Endothelial cell (in vitro differentiated cells): ENCODE data around the gene HELZ. TPM values are rescaled to one million over a fixed set of nuclear protein-coding genes. Genes with fewer than 3 reads are reported as not detected.

Experiments used
- DNase-seq: peaks from one replicate; pipeline ENCODE4 v3.0.0; 2021; ENCODE audit warnings: low spot score
- H3K27ac Mint-ChIP-seq: one replicate; pipeline ENCODE4 v1.8.0; 2021; ENCODE audit warnings: mixed read lengths, inconsistent platforms; ENCODE audit not compliant: unreplicated experiment
- H3K27me3 Mint-ChIP-seq: one replicate; pipeline ENCODE4 v1.8.0; 2021; ENCODE audit warnings: mild to moderate bottlenecking, moderate library complexity, mixed read lengths, inconsistent platforms; ENCODE audit not compliant: unreplicated experiment
- H3K36me3 Mint-ChIP-seq: one replicate; pipeline ENCODE4 v1.8.0; 2021; ENCODE audit warnings: mild to moderate bottlenecking, low read depth, mixed read lengths, inconsistent platforms; ENCODE audit not compliant: unreplicated experiment
- H3K4me1 Mint-ChIP-seq: one replicate; pipeline ENCODE4 v1.8.0; 2021; ENCODE audit warnings: mild to moderate bottlenecking, mixed read lengths, inconsistent platforms; ENCODE audit not compliant: unreplicated experiment
- H3K4me3 Mint-ChIP-seq: one replicate; pipeline ENCODE4 v1.8.0; 2021; ENCODE audit warnings: mild to moderate bottlenecking, mixed read lengths, inconsistent platforms; ENCODE audit not compliant: unreplicated experiment
- H3K9me3 Mint-ChIP-seq: one replicate; pipeline ENCODE4 v1.8.0; 2021; ENCODE audit warnings: mixed read lengths, inconsistent platforms; ENCODE audit not compliant: unreplicated experiment
- total RNA-seq: library from RNA; stranded (reverse); fragmentation: NEBNext Ultra II Directional; extraction: Animal tissue kit (Norgen Biotek cat#: 25700); gene quantifications from one replicate; pipeline ENCODE4 v1.2.1, GENCODE V29; 2021; ENCODE audit not compliant: unreplicated experiment
- TF ChIP-seq, protein P1 (sequence below): fragments of 200-600 bp; sonication (generic); IDR thresholded peaks from one replicate; pipeline ENCODE4 v1.5.0; 2021; ENCODE audit warnings: antibody characterized with exemption; ENCODE audit not compliant: unreplicated experiment

HELZ gene
- total RNA-seq, 1 donor from 2014 or later, result 57.0 TPM

DNA sequence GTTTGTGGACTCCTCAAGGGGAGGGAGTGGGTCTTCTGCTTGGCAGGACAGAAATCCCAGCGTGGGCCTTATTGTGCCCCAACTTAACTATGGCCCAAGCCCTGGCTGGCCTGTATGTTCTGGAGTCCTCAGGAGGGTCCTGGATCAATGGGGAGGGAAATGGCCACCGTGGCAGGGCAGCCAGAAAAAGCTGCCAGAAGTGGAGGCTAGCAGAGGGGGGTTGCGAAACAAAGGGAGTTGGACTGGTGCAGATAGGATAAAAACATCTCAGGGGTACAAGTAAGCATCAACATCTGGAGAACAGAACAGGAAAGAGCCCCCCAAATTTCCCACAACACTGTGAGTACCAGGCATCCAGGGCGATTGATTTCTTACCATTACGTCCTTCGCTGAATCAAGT, 204.3 kb downstream of the HELZ start:
- no peak for DNase-seq
- Mint-ChIP-seq H3K4me3 (no peak overlapping the region), H3K36me3 (peaks cover 11% of the 10 kb centered on the region), H3K27ac (no peak overlapping the region), H3K9me3 (peaks cover 5% of the 10 kb centered on the region), H3K4me1 (peaks cover 4% of the 10 kb centered on the region), H3K27me3 (peaks cover 5% of the 10 kb centered on the region)
- TF ChIP-seq, protein P1, sequence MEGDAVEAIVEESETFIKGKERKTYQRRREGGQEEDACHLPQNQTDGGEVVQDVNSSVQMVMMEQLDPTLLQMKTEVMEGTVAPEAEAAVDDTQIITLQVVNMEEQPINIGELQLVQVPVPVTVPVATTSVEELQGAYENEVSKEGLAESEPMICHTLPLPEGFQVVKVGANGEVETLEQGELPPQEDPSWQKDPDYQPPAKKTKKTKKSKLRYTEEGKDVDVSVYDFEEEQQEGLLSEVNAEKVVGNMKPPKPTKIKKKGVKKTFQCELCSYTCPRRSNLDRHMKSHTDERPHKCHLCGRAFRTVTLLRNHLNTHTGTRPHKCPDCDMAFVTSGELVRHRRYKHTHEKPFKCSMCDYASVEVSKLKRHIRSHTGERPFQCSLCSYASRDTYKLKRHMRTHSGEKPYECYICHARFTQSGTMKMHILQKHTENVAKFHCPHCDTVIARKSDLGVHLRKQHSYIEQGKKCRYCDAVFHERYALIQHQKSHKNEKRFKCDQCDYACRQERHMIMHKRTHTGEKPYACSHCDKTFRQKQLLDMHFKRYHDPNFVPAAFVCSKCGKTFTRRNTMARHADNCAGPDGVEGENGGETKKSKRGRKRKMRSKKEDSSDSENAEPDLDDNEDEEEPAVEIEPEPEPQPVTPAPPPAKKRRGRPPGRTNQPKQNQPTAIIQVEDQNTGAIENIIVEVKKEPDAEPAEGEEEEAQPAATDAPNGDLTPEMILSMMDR, result no peak

GRCh38 chr17:67038861-67039365, 206.1 kb downstream of the HELZ start:
- Mint-ChIP-seq H3K4me1 (peaks cover 4% of the 10 kb centered on the region), H3K36me3 (peaks cover 11% of the 10 kb centered on the region), H3K27ac (no peak overlapping the region), H3K27me3 (peaks cover 5% of the 10 kb centered on the region), H3K9me3 (peaks cover 5% of the 10 kb centered on the region), H3K4me3 (no peak overlapping the region)
- TF ChIP-seq, protein P1, result no peak
- DNase-seq, result no peak

DNA sequence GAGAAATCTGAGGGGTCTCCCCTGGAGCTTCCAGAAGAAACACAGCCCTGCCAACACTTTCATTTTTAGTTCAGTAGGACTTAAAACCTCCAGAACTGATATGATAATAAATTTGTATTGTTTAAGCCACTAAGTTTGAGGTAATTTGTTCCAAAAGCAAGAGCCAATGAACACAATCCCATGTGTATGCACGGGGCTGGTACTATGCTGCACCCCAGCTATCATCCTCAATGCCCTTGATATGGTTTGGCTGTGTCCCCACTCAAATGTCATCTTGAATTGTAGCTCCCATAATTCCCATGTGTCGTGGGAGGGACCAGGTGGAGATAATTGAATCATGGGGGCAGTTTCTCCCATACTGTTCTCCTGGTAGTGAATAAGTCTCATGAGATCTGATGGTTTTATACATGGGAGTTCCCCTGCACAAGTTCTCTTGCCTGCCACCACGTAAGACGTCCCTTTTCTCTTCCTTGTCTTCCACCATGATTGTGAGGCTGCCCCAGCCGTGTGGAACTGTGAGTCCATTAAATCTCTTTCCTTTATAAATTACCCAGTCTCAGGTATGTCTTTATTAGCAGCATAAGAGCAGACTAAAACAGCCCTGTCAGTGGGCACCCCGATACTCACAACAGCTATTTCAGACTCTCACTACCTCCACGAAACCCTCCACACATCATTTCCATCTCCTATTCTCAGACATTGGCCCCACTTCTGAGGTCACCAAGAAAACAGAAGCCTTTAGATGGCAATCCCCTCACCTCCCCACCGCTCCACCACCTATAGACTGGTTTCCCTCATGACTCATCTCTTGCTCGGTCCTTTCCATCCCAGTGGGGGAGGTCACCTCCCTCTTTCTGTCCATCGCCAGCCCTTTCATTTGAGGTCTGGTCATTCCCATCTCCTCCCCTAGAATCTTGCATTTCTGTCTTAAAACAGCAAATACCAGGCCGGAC, 209.6 kb downstream of the HELZ start:
- Mint-ChIP-seq H3K27ac (no peak overlapping the region), H3K27me3 (peaks cover 8% of the 10 kb centered on the region)

DNA sequence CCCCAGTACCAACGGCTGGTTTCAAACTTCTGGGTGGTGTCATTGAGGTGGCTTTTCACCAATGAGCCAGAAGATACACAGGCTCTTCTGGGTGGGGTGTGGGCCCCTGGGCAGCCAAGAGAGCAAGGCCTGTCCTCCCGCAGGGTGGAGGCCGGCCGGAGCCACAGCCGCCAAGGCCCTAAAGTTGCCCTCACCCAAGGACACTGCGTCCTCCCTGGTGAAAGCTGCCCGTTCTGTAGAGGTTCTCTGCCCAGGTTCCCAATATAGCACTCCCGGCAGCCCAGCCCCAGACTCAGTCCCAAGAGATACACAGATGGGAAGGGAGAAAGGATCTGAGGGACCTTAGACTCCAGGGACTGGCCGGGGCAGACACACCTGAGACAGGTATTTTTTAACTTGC, 211.4 kb downstream of the HELZ start:
- Mint-ChIP-seq H3K27ac (no peak overlapping the region), H3K27me3 (peaks cover 8% of the 10 kb centered on the region), H3K36me3 (peaks cover 11% of the 10 kb centered on the region), H3K9me3 (peaks cover 5% of the 10 kb centered on the region), H3K4me3 (no peak overlapping the region), H3K4me1 (peaks cover 7% of the 10 kb centered on the region)
- TF ChIP-seq, protein P1, result no peak
- DNase-seq, result no peak

More for the DNA sequence above, 209.6 kb downstream of the HELZ start:
- Mint-ChIP-seq H3K36me3 (peaks cover 11% of the 10 kb centered on the region), H3K9me3 (peaks cover 5% of the 10 kb centered on the region), H3K4me3 (no peak overlapping the region), H3K4me1 (peaks cover 7% of the 10 kb centered on the region)
- DNase-seq, result no peak
- TF ChIP-seq, protein P1, result no peak

- H3K27me3 Mint-ChIP-seq, result peaks cover 5% of the 10 kb centered on the region
- no peak overlapping the region for H3K27ac Mint-ChIP-seq
- no peak overlapping the region for H3K4me3 Mint-ChIP-seq
- DNase-seq, result no peak
- peaks cover 11% of the 10 kb centered on the region for H3K36me3 Mint-ChIP-seq
- H3K9me3 Mint-ChIP-seq, result peaks cover 5% of the 10 kb centered on the region
- H3K4me1 Mint-ChIP-seq, result peaks cover 7% of the 10 kb centered on the region
- TF ChIP-seq, protein P1, result no peak
These were observed 212.0 kb downstream of the HELZ start for GRCh38 chr17:67032985-67033384.
